ENCODE data around the gene ZNF232.
"Not testable (repeated sequence)": the region's sequence is repeated elsewhere in the genome, so short reads cannot be mapped to it uniquely, and the experiment has no call there.

The ZNF232 gene

DNA sequence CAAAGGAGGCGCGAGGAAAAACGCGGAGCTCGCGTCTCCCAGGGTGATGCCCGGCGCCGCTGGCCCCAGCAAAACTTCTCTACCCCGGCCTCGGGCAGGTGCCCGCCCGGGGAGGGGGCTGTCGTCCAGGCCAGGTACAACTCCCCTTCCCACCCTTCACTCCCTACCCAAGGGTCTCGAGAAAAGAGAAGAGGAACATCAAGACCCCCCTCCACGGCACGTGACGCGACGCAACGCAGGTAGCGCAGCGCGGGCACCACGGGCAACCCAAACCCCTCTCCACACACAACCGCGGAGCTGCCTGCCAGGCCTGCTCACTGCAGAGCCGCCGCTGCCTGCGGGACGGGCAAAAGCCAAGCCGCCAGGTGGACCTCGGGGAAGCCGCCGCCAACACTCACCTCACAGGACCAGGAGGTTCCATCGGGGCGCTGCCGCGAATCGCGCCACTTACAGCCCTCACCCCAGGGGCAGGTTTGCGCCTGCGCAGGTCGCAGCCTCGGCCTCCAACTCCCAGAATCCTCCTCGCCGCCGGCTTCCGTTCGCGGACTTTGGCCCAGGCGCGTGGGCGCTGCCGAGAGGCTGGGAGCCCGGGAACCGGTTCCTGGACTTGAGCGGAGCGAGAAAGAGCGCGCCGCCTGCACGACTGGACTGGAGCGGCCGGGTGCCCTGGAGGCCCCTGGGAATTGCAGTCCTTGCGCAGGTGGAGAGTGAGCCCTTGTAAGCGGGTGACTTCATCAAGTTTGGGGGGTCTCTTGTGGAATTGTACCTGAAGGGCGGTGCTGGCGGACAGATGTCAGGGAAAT is at the start of gene ZNF232:
ZNF232 (minus strand) TSS at position 477 of the 803 bp plus-strand sequence; CDS start at position 421, 56 bp downstream.
- DNase-seq: peak; percentile 98

DNA sequence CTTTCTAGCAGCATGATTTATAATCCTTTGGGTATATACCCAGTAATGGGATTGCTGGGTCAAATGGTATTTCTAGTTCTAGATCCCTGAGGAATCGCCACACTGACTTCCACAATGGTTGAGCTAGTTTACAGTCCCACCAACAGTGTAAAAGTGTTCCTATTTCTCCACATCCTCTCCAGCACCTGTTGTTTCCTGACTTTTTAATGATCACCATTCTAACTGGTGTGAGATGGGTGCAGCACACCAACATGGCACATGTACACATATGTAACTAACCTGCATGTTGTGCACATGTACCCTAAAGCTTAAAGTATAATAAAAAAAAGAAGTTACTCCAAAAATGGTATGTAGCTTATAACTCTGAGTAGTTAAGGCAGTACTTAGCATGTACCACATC is 49.0 kb upstream of the ZNF232 start:
- not testable (repeated sequence) for DNase-seq

DNA sequence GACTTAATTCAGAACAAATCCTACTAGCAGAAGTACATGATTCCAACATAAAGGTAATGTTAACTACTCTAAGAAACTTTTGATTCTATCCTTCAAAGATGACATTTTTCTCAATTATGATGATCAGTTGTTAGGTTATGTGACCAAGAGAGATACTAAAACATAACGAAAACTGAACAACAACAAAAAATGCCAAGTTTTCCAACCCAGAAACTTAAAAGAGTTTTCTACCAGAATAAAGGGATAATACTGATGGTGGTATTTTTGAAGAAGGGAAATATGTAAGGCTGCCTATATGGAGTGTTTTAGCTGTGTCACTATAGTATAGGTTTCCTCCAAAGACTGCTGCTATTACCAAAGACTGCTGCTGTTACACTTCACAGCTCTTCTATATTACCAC is 34.4 kb upstream of the ZNF232 start:
- not testable (repeated sequence) for DNase-seq

DNA sequence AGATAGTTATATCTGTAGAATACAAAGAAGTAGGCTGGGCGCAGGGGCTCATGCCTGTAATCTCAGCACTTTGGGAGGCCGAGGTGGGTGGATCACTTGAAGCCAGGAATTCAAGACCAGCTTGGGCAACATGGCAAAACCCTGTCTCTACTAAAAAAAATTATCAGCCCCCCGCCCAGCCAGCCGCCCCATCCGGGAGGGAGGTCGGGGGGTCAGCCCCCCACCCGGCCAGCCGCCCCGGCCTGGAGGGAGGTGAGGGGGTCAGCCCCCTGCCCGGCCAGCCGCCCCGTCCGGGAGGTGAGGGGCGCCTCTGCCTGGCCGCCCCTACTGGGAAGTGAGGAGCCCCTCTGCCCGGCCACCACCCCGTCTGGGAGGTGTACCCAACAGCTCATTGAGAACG is 31.2 kb upstream of the ZNF232 start:
- DNase-seq: not testable (repeated sequence)

DNA sequence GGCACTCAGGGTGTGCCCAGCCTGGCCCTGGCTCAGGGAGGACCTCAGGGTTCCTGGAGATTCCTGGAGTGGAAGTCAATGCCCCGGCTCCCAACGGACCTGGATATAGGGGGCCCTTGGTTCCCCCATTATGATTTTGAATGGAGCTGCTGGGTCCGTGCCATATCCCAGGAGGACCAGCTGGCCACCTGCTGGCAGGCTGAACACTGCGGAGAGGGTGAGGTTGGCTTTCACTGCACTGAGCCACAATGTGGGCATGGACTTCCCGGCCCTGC is 27.7 kb upstream of the ZNF232 start:
- DNase-seq: no peak

DNA sequence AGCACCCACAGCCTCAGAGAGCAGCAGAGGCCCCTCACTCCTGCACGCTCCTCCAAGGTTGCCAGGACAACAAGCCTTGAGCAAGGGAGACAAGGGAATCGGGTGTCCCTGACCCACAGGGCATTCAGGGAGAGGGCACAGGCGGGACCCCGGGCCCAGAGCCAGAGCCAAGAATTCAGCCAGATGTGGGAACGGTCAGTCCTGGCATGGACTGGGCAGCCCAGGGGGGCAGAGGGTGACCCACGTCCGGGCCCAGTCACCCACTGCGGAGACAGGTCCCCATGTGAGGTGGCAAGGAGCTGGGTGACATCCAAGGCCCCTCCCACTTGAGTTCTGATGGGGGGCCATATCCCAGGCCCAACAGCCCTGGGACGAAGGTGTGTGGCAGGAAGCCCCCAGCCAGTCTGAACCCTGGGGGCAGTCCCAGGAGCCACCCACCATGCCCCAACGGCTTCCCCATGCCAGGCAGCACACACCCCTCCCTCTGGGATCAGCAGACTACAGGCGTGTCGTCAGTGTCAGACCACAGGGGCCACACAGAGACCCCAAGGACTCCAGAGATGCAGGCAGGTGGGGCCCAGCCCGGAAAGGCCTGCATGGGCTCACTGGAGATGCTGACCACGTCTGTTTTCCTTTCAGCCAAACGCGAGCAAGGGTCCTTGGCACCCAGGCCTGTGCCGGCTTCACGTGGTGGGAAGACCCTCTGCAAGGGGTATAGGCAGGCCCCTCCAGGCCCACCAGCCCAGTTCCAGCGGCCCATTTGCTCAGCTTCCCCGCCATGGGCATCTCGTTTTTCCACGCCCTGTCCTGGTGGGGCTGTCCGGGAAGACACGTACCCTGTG is 27.2 kb upstream of the ZNF232 start:
- DNase-seq: no peak

DNA sequence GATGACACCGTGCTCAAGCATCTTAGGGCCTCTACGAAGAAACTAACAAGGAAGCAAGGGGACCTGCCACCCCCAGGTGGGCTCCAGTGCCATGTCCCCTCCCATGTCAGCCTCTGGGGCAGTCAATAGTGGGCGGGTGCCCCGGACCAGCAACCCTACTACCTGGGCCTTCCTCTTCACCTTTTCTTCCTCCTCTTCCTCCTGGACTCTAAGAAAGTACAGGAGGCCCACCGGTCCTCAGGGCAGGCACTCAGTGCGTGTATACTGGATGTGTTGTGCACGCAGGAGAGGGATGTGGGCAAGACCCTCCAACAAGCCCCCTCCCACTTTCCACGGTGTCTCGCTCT is 26.5 kb upstream of the ZNF232 start:
- DNase-seq: not testable (repeated sequence)

DNA sequence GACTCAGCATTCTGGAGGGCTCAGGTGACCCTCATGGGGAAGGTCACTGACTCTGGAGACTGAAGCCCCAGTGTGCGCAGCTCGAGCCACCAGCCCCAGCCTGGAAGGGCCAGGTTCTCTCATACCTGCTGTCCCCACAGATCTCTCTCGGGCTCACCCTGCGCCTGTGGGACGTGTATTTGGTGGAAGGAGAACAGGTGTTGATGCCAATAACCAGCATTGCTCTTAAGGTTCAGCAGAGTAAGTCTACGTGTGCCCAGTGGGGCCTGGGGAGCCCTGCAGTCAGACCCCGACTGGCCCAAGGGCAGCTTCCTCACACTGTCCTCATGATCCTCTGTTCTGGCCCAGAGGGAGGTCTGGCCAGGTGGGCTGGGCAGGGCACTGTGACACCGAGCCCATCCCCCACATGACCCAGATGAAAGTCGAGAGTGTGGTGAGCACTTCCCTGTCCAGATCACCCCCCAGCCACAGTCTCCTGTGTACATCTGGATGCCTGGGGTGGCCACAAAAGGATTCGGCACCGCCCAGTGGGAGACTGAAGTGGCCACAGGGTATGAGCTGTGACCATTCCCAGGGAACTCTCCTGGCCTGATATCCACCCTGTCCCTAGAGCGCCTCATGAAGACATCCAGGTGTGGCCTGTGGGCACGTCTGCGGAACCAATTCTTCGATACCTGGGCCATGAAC is 26.0 kb upstream of the ZNF232 start:
- not testable (repeated sequence) for DNase-seq

DNA sequence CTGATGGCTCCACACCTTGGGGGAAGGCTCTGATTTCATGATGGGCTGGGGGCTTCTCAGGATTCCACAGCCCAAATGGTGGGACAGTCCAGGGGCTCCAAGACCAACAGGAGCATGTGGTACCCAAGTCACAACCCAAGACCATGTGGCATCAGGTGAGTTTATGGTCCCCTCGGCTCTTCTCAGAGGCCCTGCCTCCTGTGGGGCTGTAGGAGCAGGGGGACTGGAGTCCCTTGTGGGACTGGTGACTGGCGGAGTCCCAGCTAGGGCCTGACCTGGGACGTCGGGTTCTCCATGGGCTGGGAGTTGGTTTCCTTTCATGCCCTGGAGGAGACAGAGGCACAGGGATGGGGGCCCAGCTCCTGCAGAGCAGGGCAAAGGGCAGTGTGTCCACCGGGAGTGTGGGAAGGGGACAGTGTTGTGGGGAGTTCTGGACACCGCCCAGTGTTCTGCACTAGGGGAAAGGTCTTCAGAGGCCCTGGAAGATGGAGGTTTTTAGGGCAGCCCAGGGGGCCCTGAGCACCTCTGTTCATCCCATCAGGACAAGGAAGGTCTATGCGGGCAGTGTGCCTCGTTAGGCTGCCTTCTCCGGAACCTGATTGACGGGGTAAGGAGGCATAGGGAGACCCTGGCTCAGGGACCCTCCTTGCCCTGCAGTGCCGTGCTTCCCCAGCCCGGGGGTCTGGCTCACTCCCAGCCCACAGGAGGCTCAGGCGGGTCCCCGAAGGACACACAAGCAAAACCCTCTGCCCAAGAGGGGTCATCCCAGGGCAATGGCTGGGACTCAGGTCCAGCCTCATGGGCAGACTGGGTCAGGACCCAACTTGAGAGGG is 25.1 kb upstream of the ZNF232 start:
- DNase-seq: not testable (repeated sequence)

DNA sequence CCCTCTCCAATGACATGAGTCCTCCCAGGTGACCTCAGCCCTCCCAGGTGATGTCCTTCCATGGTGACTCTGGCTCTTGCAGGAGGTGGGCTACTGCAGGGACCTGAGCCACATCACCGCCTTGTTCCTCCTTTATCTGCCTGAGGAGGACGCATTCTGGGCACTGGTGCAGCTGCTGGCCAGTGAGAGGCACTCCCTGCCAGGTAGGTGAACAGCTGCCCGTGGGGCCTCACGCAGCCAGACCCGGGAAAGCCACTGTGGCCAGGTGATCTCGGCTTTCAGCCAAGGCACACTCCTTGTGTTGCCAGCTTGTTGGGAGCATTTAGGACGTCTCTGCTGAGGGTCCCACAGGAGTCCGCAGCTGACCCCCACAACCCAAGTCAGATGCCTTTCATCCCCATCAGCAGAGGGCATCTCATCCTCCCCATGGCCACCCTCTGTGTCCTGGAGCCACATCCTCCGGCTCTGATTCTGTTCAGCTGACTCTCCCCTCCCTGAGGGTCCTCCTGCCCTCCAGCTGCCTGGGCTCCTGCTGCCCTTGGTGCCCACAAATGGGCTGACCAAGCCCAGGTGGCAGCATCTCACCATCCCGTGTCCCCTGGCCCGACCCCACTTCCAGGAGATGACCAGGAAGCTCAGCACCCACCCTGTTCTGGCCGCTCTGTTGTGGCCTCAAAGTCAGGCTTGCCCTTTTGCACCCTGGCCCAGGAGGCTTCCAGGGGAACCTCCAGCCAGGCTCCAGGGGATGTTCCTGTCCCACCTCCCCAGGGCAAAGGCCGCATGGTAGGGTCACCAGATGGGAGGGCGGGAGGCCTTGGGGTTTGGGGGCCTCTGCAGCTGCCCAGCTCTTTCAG is 24.3 kb upstream of the ZNF232 start:
- DNase-seq: no peak

DNA sequence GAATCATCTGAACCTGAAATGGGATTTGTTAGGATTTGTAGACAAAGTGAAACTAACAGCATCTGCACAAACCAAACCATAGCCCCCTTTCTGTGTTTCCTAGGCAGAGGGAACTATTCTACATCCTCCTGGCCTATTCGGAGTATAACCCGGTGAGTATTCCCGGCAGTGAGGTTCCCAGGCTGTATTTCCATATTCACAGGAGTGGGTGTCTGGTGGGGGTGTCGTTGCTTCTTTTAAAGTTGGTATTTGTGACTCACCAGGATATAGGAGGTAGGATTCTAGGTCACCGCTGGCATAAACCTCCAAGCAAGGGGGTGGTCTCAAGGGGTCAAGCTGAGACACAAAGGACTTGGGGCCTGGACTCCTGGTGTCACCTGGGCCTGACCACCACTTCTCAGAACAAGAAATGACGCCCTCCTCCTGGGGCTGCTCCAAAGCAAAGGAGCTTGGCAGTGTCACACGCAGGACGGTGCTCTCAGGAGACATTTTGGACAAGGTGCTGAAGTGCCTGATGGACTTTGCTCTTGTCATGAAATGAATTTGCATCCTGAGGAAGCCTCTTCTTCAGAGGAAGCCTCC is 23.5 kb upstream of the ZNF232 start:
- not testable (repeated sequence) for DNase-seq

DNA sequence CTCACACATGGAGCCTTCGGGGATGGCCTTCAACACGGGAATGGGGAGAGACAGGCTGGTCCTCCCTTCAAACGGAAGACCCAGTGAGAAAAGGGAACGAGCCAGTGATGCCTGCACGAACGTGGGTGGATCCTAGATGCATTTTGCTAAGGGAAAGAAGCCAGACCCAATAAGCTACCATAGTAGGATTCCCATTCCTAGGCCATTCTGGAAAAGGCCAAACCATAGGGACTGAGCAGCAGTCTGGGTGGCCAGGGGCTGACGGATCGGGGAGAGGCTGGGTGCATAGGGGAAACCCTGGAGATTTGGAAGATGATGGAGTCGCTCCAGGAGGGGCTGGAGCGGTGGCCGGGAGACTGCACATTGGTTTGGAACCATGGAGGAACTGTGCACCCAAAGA is 22.9 kb upstream of the ZNF232 start:
- DNase-seq: not testable (repeated sequence)

DNA sequence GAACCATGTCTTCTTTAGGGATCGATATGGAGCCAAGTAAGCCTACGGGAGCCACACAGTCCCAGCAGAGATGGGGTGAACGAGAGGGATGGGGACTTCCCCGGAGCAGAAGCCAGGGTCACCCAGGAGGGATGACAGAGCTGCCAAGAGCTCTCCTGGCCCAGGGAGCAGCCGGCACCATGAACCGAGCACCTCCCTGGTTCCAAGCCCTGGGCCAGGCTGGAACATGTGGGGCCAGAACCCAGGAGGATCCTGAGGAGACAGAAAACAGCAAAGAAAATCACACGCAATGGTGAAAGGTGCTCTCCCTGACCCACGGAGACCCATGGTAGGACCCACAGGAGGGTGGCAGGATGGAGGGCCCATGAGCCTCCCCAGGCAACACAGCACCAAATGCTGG is 22.3 kb upstream of the ZNF232 start:
- DNase-seq: not testable (repeated sequence)

DNA sequence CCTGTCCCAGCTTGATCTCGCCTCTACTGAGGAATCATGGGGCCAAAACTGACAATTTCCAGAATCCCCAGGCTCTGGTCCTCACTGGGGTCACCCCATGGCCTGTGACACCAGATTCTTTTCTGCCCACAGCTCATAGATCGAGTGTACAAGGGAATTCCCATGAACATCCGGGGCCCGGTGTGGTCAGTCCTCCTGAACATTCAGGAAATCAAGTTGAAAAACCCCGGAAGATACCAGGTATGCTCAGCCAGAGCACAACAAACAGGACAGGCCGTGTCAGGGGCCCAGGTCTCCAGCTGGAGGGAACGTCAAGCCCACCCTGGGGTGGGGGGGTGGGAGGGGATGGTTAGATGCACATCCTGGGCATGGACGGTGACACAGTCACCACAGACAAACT is 21.6 kb upstream of the ZNF232 start:
- no peak for DNase-seq

DNA sequence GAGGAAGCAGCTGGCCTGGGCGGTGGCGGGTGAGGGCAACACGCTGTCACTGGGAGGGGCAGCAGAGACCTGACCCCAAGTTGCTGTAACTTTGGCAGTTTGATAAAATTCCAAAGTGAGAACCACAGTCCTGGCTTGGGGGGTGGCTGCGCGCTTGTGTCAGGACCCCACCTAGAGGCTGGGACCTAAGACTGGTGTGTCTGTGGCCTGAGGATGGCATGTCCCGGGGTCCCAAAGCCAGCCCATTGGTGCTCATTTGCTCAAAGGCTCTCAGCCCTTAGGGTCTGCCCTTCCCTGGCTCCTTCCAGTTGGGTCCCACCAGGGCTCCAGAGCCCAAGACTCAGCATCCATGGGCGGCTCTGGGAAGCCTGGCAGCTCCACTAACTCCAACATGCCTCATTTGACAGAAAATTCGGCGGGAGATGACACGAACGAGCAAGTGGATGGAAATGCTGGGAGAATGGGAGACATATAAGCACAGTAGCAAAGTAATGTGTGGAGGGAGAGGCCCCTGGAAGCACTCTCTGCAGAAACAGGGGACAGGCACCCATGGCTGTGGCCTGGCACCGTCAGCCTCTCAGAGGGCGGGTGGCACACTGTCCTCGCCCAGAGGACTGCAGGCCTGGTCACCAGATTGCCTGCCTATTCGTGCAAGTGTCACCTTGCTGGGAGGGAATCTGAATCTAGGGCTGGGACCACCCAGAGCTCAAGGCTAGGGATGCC is 21.0 kb upstream of the ZNF232 start:
- not testable (repeated sequence) for DNase-seq

DNA sequence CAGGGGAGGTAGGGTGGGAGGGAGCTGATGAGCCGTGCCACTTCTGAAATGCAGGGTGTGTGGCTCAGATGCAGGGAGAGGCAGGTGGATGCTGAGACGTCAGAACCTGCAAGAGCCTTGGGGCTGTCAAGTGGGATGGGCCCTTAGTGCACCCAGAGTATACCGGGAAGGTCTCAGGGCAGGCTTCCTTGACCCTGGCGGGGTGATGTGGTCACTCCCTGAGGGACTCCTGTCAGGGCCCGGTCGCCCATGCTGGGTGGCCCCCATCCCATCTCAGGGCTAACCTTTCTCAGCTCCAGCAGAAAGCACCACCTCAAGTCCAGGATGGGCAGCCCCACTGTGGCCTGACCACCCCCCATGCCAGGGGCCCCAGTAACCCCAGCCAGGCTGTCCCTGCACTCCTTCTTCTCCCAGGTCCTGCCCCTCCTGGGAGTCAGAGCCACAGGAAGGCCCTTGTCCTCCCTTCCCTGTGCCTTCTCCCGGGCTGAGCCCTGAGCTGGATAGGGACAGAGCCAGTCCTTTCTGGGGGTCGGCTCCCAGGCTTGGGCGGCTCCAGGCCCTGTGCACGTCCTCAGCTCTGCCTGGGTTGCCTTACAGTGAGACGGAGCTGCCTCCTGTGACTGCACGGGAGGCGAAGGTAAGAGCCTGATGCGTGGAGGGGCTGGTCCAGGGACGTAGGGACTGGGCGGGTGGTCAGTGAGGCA is 20.3 kb upstream of the ZNF232 start:
- DNase-seq: not testable (repeated sequence)

DNA sequence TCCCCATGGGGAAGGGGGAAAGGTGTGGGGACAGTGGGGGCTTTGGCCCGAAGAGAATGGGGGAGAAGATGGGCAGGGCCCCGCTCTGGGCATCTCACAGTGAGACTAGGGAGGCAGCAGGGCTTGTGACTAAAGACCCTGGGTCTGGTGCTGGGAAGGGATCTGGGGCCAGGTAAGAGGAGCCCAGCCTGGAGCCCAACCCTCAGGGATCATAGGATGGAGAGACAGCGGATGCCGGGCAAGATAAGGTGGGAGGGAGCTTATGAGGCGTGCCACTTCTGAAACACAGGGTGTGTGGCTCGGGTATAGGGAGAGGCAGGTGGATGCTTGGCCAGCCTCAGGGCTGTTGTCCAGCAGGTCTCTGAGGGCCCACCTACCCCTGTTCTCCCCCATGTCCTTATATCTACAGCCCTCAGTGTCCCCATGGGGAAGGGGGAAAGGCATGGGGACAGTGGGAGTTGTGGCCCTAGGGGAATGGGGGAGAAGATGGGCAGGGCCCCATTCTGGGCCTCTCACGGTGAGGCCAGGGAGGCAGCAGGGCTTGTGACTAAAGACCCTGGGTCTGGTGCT is 19.6 kb upstream of the ZNF232 start:
- no peak for DNase-seq

DNA sequence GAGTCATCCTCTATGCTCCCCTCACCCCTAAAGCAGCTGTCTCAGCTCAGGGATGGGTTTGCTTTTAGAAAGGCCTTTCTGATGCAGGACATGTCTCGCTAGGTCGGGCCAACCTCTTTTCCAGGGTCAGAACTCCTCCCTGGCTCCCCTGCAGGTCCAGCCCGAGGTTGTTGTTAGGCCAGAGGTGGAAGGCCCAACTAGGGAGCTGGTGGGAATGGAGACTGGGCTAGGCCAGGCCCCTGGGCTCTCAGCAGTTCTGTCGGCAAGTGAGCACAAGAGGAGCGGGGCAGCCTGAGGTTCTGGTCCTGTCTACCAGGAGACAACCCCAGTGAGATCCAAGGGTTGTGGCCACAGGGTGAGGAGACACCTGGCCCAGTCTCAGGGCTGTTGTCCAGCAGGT is 19.0 kb upstream of the ZNF232 start:
- DNase-seq: not testable (repeated sequence)

DNA sequence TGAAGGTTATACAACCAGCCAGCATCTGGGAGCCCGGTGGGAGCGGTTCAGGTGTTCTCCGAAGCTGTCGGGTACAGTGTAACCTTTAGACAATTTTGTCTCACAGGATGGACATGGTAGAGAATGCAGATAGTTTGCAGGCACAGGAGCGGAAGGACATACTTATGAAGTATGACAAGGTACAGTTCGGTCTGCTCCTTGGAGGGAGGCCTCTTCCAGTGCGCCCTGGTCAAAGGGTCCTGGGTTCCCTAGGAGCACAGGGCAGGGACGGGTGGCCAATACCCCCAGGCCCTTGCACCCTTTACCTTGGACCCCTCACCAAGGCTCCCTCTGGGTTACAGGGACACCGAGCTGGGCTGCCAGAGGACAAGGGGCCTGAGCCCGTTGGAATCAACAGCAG is 18.6 kb upstream of the ZNF232 start:
- DNase-seq: not testable (repeated sequence)

DNA sequence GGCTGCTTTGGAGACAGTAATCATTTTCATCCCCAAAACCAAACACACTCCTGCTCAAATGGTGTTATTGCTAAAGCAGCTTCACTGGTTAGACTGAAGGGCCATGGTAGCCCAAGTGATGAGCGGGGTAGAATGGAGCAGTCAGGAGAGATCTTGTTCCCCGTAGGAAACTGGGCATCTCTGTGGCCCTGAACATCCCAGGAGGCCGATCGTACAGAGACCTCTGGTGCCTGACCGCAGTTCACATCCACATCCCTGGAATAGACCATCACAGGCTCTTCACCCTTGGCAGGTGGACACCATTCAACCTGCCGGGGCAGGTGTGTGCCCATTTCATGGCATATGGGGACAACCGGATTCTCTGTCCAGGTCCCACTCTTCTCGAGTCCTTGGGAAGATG is 18.1 kb upstream of the ZNF232 start:
- not testable (repeated sequence) for DNase-seq
